GM18502 (cell line): ENCODE measurements around the gene MERTK.
"Not testable (repeated sequence)": the region's sequence is repeated elsewhere in the genome, so short reads cannot be mapped to it uniquely, and the experiment has no call there.

Experiments used
- ATAC-seq: cut with Tn5 transposase; IDR thresholded peaks from one replicate; pipeline ENCODE4 v1.9.1; 2021; ENCODE audit warnings: mild to moderate bottlenecking; ENCODE audit not compliant: unreplicated experiment, poor library complexity

MERTK gene

DNA sequence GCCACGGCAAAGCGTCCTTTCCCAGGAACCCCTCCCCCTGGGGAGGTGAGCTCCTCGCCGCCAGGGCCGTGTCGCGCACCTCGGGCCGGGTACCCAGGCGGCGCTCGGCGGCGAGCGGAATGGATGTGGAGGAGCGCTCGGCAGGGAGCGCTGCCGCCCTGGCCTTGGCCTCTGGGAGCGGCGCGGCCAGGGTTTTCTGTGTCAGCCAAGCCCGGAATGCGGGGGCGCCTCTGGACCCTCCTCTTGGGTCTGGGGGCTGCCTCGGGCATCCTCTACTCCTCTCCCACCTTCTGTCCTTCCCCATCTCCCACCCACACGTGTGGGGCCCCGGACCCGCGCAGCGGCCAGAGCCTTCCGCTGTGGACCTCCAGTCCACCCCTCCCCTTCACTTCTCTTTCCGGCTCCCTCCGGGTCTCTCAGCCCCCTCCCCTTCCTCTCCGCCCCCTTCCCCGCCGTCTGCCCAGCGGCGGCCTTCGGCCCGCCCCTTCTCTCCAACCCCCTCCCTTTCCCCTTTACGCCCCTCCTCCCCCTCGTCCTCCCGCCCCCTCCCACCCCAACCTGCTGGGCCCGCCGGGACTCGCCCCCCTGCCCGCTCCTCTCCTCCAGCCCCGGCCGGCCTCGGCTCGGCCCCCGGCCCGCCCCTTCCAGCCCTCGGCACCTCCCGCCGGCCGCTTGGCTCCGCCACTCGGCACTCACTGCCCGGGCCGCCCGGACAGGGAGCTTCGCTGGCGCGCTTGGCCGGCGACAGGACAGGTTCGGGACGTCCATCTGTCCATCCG, at the start of gene MERTK:
Gene MERTK, plus strand, starts transcription at position 684 of the 779 bp plus-strand sequence. CDS start 129 bp downstream, outside the sequence.
- ATAC-seq: peak; percentile 74

DNA sequence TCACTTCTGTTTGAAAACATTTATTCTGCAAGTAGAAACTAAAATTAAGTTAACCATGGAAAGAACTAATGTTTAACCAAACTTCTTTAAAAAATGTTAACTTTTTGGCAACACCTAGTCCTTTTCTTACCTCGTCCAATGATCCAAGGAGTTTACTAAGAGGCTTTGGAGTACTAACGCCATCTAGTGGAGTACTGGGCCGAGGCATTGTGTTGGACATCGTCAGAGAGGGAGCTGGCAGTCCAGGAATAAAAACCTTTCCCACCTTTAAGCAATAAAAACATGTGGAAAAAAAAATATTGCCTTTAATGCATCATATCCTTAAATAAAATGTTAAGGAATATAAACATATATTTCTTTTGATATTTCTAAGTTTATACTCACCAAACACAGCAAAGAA, 47.8 kb upstream of the MERTK start:
- ATAC-seq: not testable (repeated sequence)

DNA sequence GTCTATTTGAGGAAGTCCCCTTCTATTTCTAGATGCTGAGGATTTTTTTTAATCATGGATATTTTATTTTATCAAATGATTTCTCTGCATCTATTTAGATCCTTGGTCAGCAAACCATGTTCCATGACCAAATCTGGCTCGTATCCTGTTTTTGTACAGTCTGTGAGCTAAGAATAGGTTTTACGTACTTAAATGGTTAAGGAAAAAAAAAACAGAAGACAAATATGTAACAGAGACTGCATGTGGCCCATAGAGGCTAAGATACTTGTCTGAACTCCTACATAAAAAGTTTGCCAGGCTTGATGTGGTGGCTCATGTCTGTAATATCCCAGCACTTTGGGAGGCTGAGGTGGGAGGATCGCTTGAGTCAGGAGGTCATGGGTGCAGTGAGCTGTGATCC, 45.9 kb upstream of the MERTK start:
- ATAC-seq: not testable (repeated sequence)

DNA sequence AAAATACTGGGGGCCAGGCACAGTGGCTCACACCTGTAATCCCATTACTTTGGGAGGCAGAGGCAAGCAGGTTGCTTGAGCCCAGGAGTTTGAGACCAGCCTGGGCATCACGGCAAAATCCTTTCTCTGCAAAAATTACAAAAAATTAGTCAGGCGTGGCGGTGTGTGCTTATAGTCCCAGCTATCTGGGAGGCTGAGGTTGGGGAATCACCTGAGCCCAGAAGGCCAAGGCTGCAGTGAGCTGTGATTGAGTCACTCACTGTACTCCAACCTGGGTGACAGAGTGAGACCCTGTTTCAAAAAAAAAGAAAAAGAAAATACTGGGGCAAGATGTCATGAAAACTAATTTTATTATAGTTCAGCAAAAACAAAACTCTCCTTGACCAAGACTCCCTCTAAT, 38.4 kb upstream of the MERTK start:
- ATAC-seq: not testable (repeated sequence)

DNA sequence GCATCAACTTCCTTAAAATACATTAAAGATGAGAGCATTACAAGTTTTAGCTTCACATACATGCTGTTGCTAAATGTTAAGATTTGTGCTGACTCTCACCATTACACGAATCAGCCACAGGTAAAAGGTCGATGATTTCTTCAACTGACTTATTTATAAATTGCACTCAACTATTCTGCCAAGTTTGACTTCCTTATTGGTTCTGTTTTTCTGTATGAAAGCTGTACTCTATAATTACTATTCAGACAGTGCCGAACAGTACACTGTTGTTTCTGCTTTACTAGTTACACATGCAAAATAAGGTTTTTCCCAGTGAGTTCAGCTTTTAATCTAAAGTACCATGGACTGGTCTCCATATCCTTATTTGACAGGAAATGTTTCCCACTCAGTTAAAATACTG, 33.3 kb upstream of the MERTK start:
- ATAC-seq: not testable (repeated sequence)

DNA sequence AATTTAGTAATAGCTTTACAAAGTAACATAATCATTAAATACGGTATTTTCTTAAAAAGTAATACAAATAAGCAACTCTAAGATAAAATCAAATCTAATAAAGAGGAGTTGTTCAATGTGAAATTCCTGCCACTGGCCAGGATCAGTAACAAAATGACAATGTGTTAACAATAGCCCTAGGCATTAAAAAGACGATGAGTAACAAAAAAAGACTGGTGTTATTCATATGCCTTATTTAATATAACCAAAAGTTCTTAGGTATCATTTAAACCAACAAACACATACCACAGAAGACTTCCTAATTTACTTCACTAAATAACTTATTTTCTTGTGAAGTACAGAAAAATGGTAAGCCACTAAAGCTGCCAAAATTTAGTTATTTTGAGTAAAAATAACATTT, 25.6 kb upstream of the MERTK start:
- not testable (repeated sequence) for ATAC-seq

DNA sequence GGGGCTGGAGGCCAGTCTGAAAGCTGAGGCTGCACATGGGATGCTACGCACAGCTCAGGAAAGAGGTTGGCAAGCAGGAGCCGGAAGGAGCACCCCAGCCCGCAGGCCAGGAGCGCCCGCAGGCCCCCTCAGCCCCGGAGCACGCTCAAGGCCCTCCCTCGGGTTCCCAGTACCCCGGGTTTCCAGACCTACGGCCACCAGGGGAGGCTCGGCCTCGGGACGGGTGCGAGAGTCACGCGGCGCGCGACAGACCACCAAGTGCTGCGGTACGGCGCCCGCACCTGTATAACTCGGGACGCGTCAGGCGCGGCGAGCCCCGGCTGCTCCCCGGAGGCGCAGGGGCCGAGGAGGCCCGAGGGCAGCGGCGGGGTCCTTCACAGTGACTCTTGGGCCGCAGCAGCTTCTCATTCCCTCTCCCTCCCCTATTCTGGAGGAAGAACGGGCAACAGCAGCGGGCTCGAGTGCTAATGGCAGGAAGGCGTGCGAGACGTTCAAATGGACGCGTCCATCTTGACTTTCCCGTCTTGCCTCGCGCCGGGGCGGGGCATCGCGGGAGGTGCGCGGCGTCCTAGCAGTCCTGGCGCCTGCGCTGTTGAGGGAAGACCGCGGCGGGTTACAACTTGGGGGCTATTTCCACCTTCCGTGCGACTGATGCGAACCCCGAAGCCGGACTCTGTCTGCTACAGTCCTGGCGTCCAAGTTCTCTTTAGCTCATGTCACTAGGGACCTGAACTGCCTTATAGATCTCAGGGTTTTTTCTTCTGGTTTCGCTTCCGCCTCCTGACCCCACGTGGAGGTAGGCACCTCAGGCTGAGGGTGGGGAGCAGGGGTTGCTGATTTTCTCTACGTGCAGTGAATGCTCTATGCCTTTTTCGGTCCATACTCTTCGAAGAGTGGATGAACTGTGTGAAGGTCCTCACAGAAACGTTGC, 14.5 kb upstream of the MERTK start, which contains the start of gene ANAPC1:
Gene ANAPC1, minus strand, starts transcription at position 533 of the 931 bp plus-strand sequence. CDS start 3,368 bp downstream, outside the sequence.
- ATAC-seq: peak; percentile 82

DNA sequence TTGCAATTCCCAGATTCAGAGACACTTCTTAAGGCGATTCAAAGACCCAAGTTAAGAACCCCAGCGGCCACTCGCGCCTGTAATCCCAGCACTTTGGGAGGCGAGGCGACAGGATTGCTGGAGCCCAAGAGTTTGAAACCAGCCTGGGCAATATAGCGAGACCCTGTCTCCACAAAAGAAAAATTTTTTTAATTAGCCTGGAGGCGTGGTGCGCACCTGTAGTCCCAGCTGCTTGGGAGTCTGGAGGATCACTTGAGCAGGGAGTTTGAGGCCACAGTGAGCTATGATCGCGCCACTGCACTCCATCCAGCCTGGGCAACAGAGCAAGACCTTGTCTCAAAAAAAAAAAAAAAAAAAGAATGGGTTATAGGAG, 13.8 kb upstream of the MERTK start:
- ATAC-seq: peak; percentile 11

DNA sequence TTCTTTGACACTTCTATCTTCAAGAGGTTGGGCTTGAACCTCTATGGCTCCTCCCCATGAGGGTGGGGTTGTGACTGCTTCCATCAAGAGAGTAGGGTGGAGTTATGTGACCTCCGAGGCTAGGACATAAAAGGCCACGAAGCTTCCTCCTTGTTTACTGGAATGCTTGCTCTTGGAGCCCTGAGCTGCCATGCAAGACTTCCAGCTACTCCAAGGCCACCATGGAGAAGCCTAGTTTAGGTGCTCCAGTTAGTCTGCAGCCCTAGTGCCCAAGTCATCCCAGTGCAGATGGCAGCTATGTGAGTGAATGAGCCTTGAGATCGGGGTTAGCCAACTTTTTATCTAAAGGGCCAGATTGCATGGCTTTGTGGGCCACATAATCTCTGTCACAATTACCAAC, 2.4 kb upstream of the MERTK start:
- no peak for ATAC-seq

DNA sequence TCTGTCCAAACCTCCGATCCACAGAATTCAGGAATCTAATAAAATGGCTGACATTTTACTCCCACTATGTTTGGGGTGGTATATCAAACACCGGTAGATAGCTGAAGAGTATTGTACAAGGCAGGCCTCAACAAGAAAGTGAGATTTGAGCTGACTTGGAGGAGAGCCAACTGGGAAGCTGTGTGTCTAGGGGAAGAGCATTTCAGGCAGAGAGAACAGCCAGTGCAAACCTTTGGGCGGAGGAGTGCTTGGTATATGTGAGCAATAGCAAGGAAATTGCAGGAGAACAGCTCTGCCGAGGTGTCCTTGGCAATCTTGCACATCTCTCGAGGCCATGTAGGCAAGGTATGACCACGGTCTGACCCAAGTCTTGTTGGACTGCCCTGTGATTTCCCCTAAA, 1.8 kb upstream of the MERTK start:
- ATAC-seq: no peak

DNA sequence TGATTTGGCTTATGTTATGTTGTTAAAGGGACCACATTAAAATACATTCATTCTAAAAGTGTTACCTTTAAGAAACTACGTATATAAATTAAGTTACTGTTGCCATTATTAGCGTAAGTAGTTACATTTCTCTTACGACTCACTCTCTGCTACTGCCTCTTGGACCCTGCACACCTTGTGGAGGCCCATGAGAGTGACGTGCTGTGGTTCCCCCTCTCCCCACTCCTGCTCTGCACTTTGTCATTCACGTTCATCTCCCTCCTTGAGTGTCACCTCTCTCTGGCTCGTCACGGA, 830 bp upstream of the MERTK start:
- ATAC-seq: no peak

DNA sequence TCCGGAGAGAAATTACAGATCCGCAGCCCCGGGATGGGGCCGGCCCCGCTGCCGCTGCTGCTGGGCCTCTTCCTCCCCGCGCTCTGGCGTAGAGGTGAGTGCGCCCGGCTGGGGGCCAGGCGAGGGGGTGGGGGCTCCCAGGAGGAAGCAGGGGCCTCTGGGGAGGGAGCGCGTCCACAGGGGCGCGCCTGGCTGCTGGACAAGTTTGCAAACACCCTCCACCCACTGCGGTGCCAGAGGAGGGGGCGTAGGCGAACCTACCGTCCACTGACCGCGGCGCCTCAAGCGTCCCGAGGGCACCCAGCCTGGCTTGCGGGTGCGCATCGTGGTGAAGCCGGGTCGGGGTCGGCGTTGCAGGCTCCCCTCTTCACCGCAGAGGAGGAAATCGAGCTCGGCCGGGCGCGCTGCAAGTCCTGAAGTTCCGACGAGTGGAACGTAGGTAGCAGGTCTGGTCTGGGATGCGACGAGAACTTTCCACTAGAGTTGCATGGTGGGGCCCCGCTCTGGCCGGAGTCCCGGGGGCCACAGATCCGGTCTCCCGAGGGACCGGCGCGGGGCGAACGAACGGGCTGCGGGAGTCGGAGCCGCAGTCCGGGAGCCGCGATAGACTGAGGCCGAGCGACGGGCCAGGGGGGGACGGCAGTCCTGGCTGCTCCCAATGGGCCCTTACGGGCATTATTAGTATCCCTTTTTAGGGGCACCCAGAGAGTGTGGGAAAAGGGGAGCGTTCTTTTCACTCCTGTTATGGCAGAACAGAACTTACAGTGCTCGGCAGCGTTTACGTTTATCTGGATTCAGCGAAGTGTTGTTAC, 502 bp downstream of the MERTK start:
- peak; percentile 23 for ATAC-seq

DNA sequence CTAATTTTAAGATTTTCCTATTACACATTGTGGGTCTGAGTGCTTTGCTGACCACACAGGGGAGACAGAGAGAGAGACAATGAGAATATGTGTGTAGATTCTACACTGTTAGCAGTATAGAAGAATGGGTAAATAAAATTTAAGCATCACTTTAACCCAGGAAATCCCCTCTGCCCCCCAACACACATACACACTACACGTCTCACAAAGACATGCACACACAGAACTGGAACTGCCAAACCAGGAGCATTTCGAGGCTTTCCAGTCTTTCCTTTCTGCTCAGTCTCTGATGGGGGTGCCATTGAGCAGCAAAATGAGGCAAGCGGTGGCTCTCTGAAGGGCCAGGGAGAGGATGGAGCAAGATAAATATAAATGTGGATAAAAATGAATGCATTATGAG, 2.5 kb downstream of the MERTK start:
- ATAC-seq: no peak

DNA sequence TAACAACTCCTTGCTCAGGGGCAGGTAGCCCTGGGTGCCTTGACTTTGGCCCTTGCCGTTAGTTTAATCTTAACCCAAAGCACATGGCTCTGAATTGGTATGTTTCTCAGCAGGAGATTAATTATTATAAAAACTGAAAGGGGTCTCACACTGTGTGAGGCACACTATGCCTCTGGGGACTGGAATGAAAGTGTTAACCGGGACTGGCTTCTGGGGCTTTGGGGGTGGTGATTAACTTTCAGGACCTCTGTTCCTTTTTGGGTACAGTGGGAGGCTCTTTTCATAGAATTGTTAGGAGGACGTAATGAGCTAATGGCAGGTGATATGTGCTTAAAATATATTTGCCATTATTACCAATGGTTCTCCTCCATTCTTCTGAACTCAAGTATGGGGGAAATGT, 5.1 kb downstream of the MERTK start:
- ATAC-seq: no peak

DNA sequence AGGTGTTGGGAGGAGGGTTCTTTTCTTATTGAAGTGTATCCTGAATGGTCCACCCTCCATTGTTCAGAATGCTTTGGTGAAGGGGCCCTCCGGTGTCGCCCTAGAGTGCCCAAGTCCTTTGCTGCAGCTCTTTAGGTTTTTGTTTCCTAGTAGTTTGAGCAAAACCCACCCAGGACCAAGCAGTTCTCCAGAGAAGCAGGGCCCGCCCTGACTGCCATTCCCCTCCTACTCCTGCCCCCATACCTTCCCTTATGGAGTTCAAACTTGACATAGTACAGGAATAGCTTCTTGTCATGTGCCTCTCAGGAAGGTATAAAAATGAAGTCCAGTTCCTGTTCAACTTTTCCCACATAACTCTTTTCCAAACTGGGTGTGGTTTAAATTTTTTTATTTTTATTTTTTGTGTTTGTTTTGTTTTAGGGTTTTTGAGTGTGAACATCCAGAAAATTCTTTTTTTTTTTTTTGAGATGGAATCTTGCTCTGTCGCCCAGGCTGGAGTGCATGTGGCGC, 5.6 kb downstream of the MERTK start:
- no peak for ATAC-seq

DNA sequence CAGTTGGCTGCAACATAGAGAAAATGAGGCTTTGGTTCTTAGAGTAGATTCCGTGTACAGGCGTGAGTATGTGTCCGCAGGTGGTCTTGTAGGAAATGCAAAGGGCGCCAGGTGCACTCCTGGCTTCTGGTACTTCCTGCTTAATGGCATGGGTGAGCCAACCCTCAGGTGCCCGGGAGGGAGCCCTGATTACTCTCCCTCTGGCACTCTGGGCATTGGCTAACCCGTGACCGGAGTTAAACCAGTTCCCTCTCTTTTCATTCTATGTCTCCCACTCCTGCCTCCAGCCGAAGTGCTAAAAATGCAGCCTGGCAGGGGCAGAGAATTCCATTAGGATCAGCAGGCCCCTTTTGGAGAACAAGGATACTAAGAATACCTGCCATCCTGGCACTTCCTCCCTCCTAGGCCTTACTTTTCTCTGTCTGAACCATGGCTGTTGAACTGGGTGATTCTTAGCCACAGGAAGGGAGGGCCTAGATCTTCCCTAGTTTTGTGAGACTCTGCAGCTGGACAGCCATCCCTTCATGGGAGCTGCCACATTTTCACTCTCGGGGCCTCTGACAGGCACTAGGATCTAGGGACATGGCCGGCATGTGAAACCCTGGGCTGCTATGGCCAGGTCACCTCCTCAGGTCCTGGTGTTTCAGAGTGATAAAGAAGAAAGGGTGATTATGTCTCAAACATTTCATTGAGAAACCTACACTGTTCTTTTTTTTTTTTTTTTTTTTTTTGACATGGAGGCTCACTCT, 6.5 kb downstream of the MERTK start:
- no peak for ATAC-seq

DNA sequence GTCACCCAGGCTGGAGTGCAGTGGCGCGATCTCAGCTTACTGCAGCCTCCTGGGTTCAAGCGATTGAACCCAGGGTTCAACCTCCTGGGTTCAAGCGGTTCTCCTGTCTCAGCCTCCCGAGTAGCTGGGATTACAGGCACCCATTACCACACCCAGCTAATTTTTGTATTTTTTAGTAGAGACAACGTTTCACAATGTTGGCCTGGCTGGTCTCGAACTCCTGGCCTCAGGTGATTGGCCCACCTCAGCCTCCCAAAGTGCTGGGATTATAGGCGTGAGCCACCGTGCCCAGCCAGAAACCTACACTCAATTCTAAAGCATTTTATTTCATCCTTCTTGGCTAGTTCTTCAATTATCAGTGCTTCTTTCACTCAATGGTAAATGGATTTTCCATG, 7.1 kb downstream of the MERTK start:
- ATAC-seq: not testable (repeated sequence)

DNA sequence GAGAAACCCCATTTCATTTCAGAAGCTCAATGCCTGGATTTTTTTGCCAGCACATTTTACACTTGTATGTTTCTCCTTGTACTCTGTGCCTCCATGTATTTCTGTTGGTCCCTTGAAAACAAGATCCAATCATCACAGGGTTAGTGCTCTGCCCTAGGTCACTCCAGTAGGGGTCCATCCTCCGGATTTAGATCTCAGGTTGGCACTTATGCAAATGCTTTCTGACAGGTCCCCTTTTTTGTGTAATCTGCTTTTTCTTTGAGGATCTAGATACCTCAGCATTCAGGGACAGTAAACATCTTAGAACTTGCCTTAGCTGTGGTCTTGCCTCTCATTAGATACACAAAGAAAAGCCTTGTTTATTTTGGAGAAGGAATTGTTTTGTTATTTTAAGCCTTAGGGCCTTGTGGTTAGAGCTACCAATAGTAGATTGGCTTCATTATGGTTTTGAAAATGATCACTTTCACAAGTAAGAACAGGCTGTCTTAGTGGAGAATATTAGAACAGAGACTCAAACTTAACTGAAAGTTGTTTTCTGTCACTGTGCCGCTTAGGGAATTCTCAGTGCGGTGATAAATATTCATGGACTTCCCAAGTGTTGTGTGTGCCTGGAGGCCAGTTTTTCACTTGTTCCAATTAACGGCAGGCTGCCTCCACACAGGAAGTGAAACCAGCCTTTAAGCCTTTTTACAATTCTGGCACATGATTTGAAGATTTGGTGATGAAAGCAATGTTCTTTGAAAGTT, 7.8 kb downstream of the MERTK start:
- ATAC-seq: no peak

DNA sequence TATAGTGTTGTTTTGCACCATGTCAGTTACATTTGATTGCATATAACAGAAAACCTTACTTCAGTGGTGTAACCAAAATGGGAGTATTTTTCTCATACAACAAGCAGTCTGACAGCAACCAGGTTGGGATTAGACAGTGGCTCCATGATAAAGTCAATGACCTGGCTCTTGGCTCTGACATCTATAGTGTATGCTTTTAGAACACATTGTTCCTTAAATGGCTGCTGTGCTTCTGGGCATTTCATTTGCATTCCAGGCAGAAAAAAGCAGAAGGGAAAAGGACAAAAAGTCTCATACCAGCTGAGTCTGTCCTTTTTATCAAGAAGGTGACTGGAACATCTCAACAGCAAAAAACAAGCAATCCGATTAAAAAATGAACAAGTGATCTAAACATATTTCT, 10.2 kb downstream of the MERTK start:
- no peak for ATAC-seq
